Small intestine (tissue), 7 donors: ENCODE data around the gene COL7A1. TPM values are rescaled to one million over a fixed set of nuclear protein-coding genes. Genes with fewer than 3 reads are reported as not detected.

Source experiments
- DNase-seq, 2 donors: peaks; one replicate each; pipeline versions ENCODE4 v3.0.0 to v3.0.0-alpha.2; 2013
- FAIRE-seq: peaks from 2 replicates; lab custom pipeline; 2012; peaks lifted over from hg19 to GRCh38; lab: Jason Lieb, UNC
- H3K27ac ChIP-seq, 3 donors: one replicate each; pipeline ENCODE4 v1.5.1; 2013; ENCODE audit warnings: low read length in 2 of 3, mild to moderate bottlenecking in 2 of 3, control low read depth in 1 of 3, inconsistent platforms in 1 of 3, low read depth in 1 of 3, moderate library complexity in 1 of 3
- H3K27me3 ChIP-seq, 3 donors: one replicate each; pipeline ENCODE4 v1.6.1; 2013; ENCODE audit warnings: low read length in 3 of 3, inconsistent platforms in 1 of 3; ENCODE audit not compliant: control insufficient read depth in 3 of 3, insufficient read depth in 3 of 3
- H3K36me3 ChIP-seq, 3 donors: one replicate each; pipeline ENCODE4 v1.6.1; 2013; ENCODE audit warnings: low read length in 3 of 3, inconsistent platforms in 1 of 3, low read depth in 1 of 3, mild to moderate bottlenecking in 1 of 3, moderate library complexity in 1 of 3; ENCODE audit not compliant: control insufficient read depth in 3 of 3, insufficient read depth in 2 of 3
- H3K4me1 ChIP-seq, 3 donors: one replicate each; pipeline ENCODE4 v1.6.1; 2013; ENCODE audit warnings: low read length in 2 of 3, inconsistent platforms in 1 of 3, low read depth in 1 of 3, mild to moderate bottlenecking in 1 of 3, moderate library complexity in 1 of 3; ENCODE audit not compliant: control insufficient read depth in 3 of 3, insufficient read depth in 2 of 3
- H3K4me3 ChIP-seq, 3 donors: one replicate each; pipeline ENCODE4 v1.5.1; 2013; ENCODE audit warnings: low read length in 3 of 3, control low read depth in 1 of 3, inconsistent platforms in 1 of 3, low read depth in 1 of 3, mild to moderate bottlenecking in 1 of 3, moderate library complexity in 1 of 3
- H3K9me3 ChIP-seq, 2 donors: one replicate each; pipeline ENCODE4 v1.6.1; 2013; ENCODE audit warnings: low read depth in 1 of 2, low read length in 1 of 2; ENCODE audit not compliant: control insufficient read depth in 2 of 2, insufficient read depth in 1 of 2
- WGBS, 3 donors: extraction: QIAGEN DNeasy Blood & Tissue Kit; methylation state at CpG; one replicate each; pipeline ENCODE4 v1.1.7; 2013; 5-methylcytosine and 5-hydroxymethylcytosine counted together
- polyA plus RNA-seq, 4 donors: library from polyadenylated mRNA; stranded (reverse) in 3 of 4; unstranded in 1 of 4; fragments of 200-250 nt in 3 of 4; fragments of 120-200 nt in 1 of 4; gene quantifications; one replicate each; pipeline versions ENCODE4 v1.2.1 to v1.2.3, GENCODE V29; 2013
- donor health status: healthy with polysubstance abuse.
- donor health status: control.
- donor health status: control.
- donor health status: Bipolar disorder and iron deficiency.
- donor health status: healthy.

Gene COL7A1
- polyA plus RNA-seq, 4 donors = 8.0 to 120 (median 19.3) TPM

- no peak for FAIRE-seq
- Histone ChIP-seq H3K9me3 (no peaks in the 10 kb centered on the region), H3K36me3 (peaks cover 0 to 13% (median 0%) of the 10 kb centered on the region in 3 donors), H3K27me3 (no peaks in the 10 kb centered on the region), H3K4me3 (no peak overlapping the region), H3K4me1 (peaks cover 0 to 19% (median 0%) of the 10 kb centered on the region in 3 donors), H3K27ac (no peak overlapping the region)
- WGBS, 3 donors = 42 to 69% (median 51%) methylated on average over 18 to 21 of the region's 21 CpGs
- DNase-seq = no peak
These were observed 33.9 kb downstream of the COL7A1 start for GRCh38 chr3:48561045-48561736.

GRCh38 chr3:48560648-48561018 is 34.5 kb downstream of the COL7A1 start:
- peaks cover 0 to 24% (median 0%) of the 10 kb centered on the region in 3 donors for H3K4me1 ChIP-seq
- peak overlapping the region in 2 of 3 donors; percentile 4 to 9 for H3K27ac ChIP-seq
- WGBS, 3 donors = 27 to 74% (median 66%) methylated on average over 5 of the region's 5 CpGs
- no peak overlapping the region for H3K4me3 ChIP-seq
- DNase-seq = no peak
- H3K9me3 ChIP-seq = no peaks in the 10 kb centered on the region
- peaks cover 0 to 13% (median 0%) of the 10 kb centered on the region in 3 donors for H3K36me3 ChIP-seq
- FAIRE-seq = no peak
- no peaks in the 10 kb centered on the region for H3K27me3 ChIP-seq

DNA sequence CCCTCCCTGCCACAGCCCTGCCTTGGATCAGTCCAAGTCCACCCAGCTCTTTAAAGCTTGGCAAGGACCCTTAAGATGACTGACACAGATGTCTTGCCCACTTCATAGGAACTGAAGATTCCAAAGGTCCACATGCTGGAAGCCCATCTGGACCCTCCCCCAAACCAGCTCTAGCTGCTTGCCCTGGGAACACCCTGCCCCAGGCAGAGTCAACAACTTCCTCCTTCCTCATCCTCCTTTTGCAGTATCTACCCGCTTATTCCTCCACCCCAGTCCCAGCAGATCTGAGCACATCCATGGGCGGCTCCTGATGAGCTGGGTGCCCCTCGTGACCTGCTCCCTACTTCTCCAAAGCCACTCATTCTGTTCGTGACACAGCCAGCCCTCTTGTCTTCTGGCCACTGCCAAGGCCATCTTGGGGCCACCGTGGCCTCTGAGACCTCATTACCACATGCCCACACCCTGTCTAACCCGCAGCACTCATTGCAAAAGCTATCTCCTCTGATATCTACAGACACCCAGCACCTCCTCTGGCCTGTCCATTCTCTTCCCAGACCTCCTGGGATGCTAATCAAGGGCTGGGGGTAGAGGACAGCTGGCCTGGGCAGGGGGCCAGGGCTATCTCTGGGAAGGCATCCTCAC is 36.5 kb downstream of the COL7A1 start:
- Histone ChIP-seq H3K36me3 (no peaks in the 10 kb centered on the region), H3K27ac (peak overlapping the region in 1 of 3 donors; percentile 1), H3K9me3 (no peaks in the 10 kb centered on the region), H3K27me3 (no peaks in the 10 kb centered on the region), H3K4me1 (peaks cover 0 to 41% (median 2%) of the 10 kb centered on the region in 3 donors), H3K4me3 (no peak overlapping the region)
- DNase-seq = no peak
- FAIRE-seq = no peak
- 57 to 61% (median 61%) methylated on average over 6 of the region's 6 CpGs for WGBS, 3 donors

DNA sequence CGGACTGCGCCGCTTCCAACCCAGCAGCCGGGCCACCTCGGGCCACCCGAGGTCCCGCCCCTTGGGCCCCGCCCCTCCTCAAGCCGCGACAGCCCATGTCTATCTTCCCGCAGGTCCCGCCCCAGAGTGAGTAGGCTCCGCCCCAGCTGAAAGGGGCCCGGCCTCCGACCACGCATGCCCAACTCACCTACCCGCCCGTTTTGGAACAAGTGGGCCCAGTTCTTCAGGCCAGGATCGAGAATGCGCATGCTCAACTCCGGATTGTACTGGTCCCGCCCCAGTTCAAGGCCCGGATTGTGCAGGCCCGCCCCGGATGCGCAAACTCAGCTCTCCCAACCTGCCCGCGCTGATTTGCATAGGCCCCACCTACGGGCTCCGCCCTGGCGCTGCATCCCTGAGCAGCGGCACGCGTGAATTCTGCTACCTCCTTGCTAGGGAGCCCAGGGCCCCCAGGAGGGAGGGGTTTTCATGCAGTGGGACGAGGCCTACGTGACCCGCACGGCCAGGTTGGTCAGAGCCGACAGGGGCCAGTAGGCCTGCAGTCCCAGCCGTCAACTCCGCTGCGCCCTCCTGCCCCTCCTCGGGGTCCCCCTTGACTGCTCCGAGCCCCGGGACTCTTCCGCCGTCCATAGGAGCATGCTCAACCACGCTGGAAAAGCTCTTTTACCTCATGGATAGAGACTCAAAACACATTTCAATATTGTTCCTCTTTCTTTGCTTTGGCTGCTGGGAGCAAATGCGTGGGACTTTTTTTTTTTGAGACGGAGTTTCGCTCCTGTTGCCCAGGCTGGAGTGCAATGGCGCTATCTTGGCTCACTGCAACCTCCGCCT is 38.1 kb downstream of the COL7A1 start, which contains the start of gene PFKFB4:
PFKFB4 (minus strand) TSS at position 8 of the 831 bp plus-strand sequence. CDS start 26 bp downstream, outside the sequence.
- 1% methylated on average over 47 to 53 of the region's 53 CpGs for WGBS, 3 donors
- peak; percentile 100 for DNase-seq
- peaks cover 0 to 57% (median 2%) of the 10 kb centered on the region in 3 donors for H3K4me1 ChIP-seq
- H3K36me3 ChIP-seq = peaks cover 0 to 4% (median 0%) of the 10 kb centered on the region in 3 donors
- no peaks in the 10 kb centered on the region for H3K9me3 ChIP-seq
- FAIRE-seq = no peak
- no peaks in the 10 kb centered on the region for H3K27me3 ChIP-seq
- H3K27ac ChIP-seq = peak within 1 kb of the TSS; percentile 51 to 72 (median 71)
- H3K4me3 ChIP-seq = peak within 1 kb of the TSS; percentile 51 to 84 (median 71)

DNA sequence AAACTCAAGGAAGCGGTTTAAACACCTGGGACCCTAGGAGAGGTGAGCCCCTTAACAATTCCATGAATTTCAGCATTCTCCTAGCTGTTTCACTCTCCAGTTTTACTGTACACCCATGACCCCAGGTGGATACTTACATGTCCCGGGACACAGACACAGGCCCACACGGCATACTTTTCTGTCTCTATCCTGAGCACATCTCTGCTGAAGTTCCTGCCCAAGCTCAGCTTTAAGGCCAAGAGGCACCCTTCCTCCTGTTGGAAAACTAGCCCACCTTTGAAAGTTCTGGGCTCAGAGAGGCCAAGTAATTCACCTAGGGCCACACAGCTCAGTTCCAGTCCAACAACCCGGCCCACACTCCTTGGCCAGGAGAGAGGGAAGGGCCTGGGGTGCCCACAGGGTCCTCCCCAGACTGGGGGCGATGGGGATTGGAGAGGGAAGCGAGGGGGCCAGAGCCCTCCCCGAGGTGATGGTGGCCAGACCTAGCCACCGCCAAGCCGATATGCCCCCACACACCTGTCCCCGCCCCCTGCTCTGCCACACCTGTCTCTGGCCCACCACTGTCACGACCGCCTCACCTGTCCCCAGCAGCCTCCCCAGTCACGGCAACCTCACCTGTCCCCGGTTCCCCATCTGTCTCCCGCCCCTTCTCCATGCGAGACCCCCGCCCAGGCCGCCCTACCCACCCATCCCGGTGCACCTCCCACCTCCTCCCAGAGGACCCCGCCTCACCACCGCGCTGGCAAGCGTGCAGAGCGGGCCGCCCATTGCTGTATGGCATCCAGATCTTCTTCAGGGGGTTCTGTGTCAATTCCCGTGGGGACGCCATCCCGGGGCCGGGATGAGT is 39.0 kb downstream of the COL7A1 start:
- no peaks in the 10 kb centered on the region for H3K9me3 ChIP-seq
- H3K4me1 ChIP-seq = peaks cover 0 to 60% (median 2%) of the 10 kb centered on the region in 3 donors
- 4 to 14% (median 13%) methylated on average over 24 to 29 of the region's 29 CpGs for WGBS, 3 donors
- DNase-seq (peak in 1 of 2 donors; percentile 19), FAIRE-seq (no peak)
- H3K36me3 ChIP-seq = peaks cover 0 to 7% (median 0%) of the 10 kb centered on the region in 3 donors
- H3K27me3 ChIP-seq = no peaks in the 10 kb centered on the region
- peak overlapping the region; percentile 13 to 72 (median 71) for H3K27ac ChIP-seq
- H3K4me3 ChIP-seq = peak overlapping the region; percentile 51 to 84 (median 71)

DNA sequence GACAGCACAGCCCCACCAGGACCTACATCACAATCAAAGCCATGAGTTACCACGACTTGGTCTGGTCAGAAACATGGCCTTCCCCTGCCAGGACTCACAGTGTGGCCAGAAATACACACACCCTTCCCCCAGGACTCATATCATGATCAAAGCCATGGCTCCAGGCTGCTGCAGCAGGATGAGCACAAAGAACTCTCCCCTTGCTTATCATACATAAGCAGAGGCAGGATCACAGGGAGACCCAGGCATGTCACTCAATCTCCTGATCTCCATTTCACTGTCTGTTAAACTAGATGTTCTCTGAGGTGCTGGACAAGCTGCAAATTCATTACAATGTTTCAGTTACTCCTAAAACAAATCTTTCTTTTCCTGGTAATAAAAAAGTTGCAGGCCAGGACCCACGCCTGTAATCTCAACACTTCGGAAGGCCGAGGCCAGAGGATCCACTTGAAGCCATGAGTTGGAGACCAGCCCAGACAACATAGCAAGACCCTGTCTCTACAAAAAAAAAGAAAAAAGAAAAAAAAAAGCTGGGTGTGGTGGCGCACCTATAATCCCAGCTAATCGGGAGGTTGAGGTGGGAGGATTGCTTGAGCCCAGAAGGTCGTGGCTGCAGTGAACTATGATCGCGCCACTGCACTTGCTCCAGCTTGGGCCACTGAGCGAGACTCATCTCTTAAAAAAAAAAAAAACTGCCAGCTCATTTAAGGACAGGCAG is 39.7 kb downstream of the COL7A1 start:
- H3K9me3 ChIP-seq = no peaks in the 10 kb centered on the region
- WGBS, 3 donors = 30 to 64% (median 36%) methylated on average over 10 of the region's 10 CpGs
- peaks cover 0 to 11% (median 0%) of the 10 kb centered on the region in 3 donors for H3K36me3 ChIP-seq
- H3K27me3 ChIP-seq = no peaks in the 10 kb centered on the region
- DNase-seq (peak in 1 of 2 donors; percentile 55), FAIRE-seq (no peak)
- peaks cover 0 to 53% (median 2%) of the 10 kb centered on the region in 3 donors for H3K4me1 ChIP-seq
- H3K27ac ChIP-seq = peak overlapping the region; percentile 13 to 72 (median 71)
- H3K4me3 ChIP-seq = peak overlapping the region in 2 of 3 donors; percentile 71 to 84
